HepG2 (cell line): ENCODE results near the gene YEATS4. TPM values are rescaled to one million over a fixed set of nuclear protein-coding genes. Genes with fewer than 3 reads are reported as not detected.
"Not testable (repeated sequence)": the region's sequence is repeated elsewhere in the genome, so short reads cannot be mapped to it uniquely, and the experiment has no call there.

ENCODE experiments used
- ATAC-seq: fragments of 200-7000 bp; cut with Tn5 transposase; 3 replicates; pipeline ENCODE4 v1.9.1; 2020; ENCODE audit warnings: mild to moderate bottlenecking, moderate library complexity
- BruUV-seq: library from RNA; stranded (reverse); fragments of 400-500 nt; replicated peaks from 2 replicates; lab custom pipeline; 2021; lab: Mats Ljungman, UMichigan
- CTCF ChIA-PET: fragments of 300-600 bp; formaldehyde crosslinking; extraction: SDS; loops from one replicate; lab custom pipeline; 2021; ENCODE audit warnings: low total read pairs, inconsistent platforms, low intra/inter-chr PET ratio; lab: Yijun Ruan, JAX
- POLR2A ChIA-PET: fragments of 350-600 bp; sonication (Branson Sonifier 250); formaldehyde crosslinking; loops from one replicate; lab custom pipeline; 2020; ENCODE audit warnings: antibody characterized with exemption, inconsistent platforms; lab: Yijun Ruan, JAX
- DNase-seq: peaks from one replicate; pipeline ENCODE4 v3.0.0-alpha.2; 2015; ENCODE audit warnings: low spot score
- FAIRE-seq: peaks from 3 replicates; lab custom pipeline; 2011; peaks lifted over from hg19 to GRCh38; lab: Jason Lieb, UNC
- H2AFZ ChIP-seq: one replicate; pipeline ENCODE4 v1.6.1; 2011; ENCODE audit warnings: low read length, inconsistent platforms
- H3K27ac ChIP-seq: fragments of 300-600 bp; 3 replicates; pipeline ENCODE4 v1.8.0; 2011; ENCODE audit warnings: mixed run types, mild to moderate bottlenecking, mixed read lengths, low read length, inconsistent platforms; ENCODE audit not compliant: insufficient read depth; ENCODE audit errors: extremely low read length
- H3K27me3 ChIP-seq, 2 experiments: fragments of 200-600 bp in 1 of 2; 2 replicates in 1 of 2; 3 replicates in 1 of 2; pipeline versions ENCODE4 v1.6.0 to v1.8.0; 2011; ENCODE audit warnings: low read length in 2 of 2, mild to moderate bottlenecking in 2 of 2, moderate library complexity in 2 of 2, inconsistent platforms in 1 of 2; ENCODE audit not compliant: insufficient read depth in 2 of 2, control insufficient read depth in 1 of 2
- H3K36me3 ChIP-seq, 2 experiments: fragments of 200-600 bp in 1 of 2; replicated peaks in 1 of 2; 2 replicates in 1 of 2; 3 replicates in 1 of 2; pipeline versions ENCODE4 v1.5.1 to v1.8.0; 2011; ENCODE audit warnings: low read length in 2 of 2, inconsistent platforms in 1 of 2; ENCODE audit not compliant: insufficient read depth in 2 of 2, control insufficient read depth in 1 of 2
- H3K4me1 ChIP-seq: 2 replicates; pipeline ENCODE4 v1.5.1; 2012; ENCODE audit warnings: low read length, inconsistent platforms; ENCODE audit not compliant: insufficient read depth
- H3K4me2 ChIP-seq: 2 replicates; pipeline ENCODE4 v1.6.0; 2011; ENCODE audit warnings: low read depth, low read length, inconsistent platforms
- H3K4me3 ChIP-seq, 3 experiments: fragments of 200-600 bp in 1 of 3; sonication (generic), shearing (Covaris generic) in 1 of 3; replicated peaks in 1 of 3; 2 replicates each; pipeline ENCODE4 v1.5.1; 2011 to 2016; ENCODE audit warnings: low read length in 3 of 3, inconsistent platforms in 2 of 3, low read depth in 2 of 3, mild to moderate bottlenecking in 2 of 3, control low read depth in 1 of 3, mixed read lengths in 1 of 3; ENCODE audit not compliant: insufficient read depth in 1 of 3
- H3K79me2 ChIP-seq: one replicate; pipeline ENCODE4 v1.6.1; 2011; ENCODE audit warnings: low read length, inconsistent platforms; ENCODE audit not compliant: insufficient read depth
- H3K9ac ChIP-seq: 2 replicates; pipeline ENCODE4 v1.6.0; 2011; ENCODE audit warnings: mild to moderate bottlenecking, low read depth, low read length, inconsistent platforms; ENCODE audit not compliant: insufficient read depth
- H3K9me3 ChIP-seq: 2 replicates; pipeline ENCODE4 v1.5.1; 2012; ENCODE audit warnings: mild to moderate bottlenecking, low read length
- H4K20me1 ChIP-seq: 2 replicates; pipeline ENCODE4 v1.6.0; 2011; ENCODE audit warnings: inconsistent platforms, mild to moderate bottlenecking, low read length, moderate library complexity; ENCODE audit not compliant: insufficient read depth
- PPARG ChIP-seq: conservative IDR thresholded peaks from 2 replicates; pipeline ENCODE4 v1.6.1; 2016; ENCODE audit warnings: missing biosample characterization, missing genetic modification reagents
- RARA ChIP-seq: IDR thresholded peaks from 2 replicates; pipeline ENCODE4 v1.6.1; 2016; ENCODE audit warnings: missing genetic modification reagents, missing compliant biosample characterization
- RXRB ChIP-seq: IDR thresholded peaks from 2 replicates; pipeline ENCODE4 v1.6.1; 2016; ENCODE audit warnings: borderline replicate concordance, missing genetic modification reagents, missing compliant biosample characterization
- SALL1 ChIP-seq: sonication (generic); formaldehyde crosslinking; IDR thresholded peaks from 2 replicates; pipeline ENCODE4 v1.8.0; 2022; ENCODE audit warnings: mild to moderate bottlenecking, missing genetic modification reagents
- ZC3H13 ChIP-seq: sonication (generic); formaldehyde crosslinking; IDR thresholded peaks from 2 replicates; pipeline ENCODE4 v1.8.1; 2023; ENCODE audit warnings: mild to moderate bottlenecking, missing genetic modification reagents, moderate library complexity
- ZNF567 ChIP-seq: sonication (generic); formaldehyde crosslinking; IDR thresholded peaks from 2 replicates; pipeline ENCODE4 v1.8.1; 2023; ENCODE audit warnings: mild to moderate bottlenecking, missing genetic modification reagents, borderline replicate concordance
- ZNF772 ChIP-seq: sonication (generic); formaldehyde crosslinking; IDR thresholded peaks from 2 replicates; pipeline ENCODE4 v1.5.0; 2020; ENCODE audit warnings: mild to moderate bottlenecking, missing genetic modification reagents
- WGBS: methylation state at CpG from one replicate; pipeline ENCODE4 v1.1.6; 2017; ENCODE audit warnings: low lambda C conversion rate; 5-methylcytosine and 5-hydroxymethylcytosine counted together
- in situ Hi-C: cut with HindIII; loops from 2 replicates; pipeline ENCODE4 v1.10.0; 2017; ENCODE audit warnings: low pct_unique_long_range_greater_than_20kb; ENCODE audit not compliant: extremely low pct_ligation_motif_present
- intact Hi-C: fragments of 100-400 bp; cut with micrococcal nuclease; formaldehyde crosslinking; loops from one replicate; pipeline ENCODE4 v1.10.0; 2022; ENCODE audit not compliant: unreplicated experiment
- polyA plus RNA-seq, 8 experiments: library from polyadenylated mRNA; depleted of rRNA in 3 of 8; stranded (reverse) in 7 of 8; unstranded in 1 of 8; fragments of >200 nt; fragmentation: Illumina TruSeq in 4 of 8; extraction: Trizol in 4 of 8; gene quantifications; 2 replicates each; pipeline versions ENCODE4 v1.2.1 to v1.2.3, GENCODE V29; 2011 to 2016; ENCODE audit warnings: low read depth in 4 of 8, missing spikeins in 1 of 8, mixed read lengths in 1 of 8; ENCODE audit not compliant: insufficient read depth in 1 of 8
- total RNA-seq, 5 experiments: library from RNA; depleted of rRNA; stranded (reverse); fragments of >200 nt; fragmentation: Illumina TruSeq; extraction: Trizol; gene quantifications; 2 replicates each; pipeline ENCODE4 v1.2.3, GENCODE V29; 2016; ENCODE audit warnings: low read depth in 1 of 5

YEATS4 gene
- total and polyA plus RNA-seq, 2 of the 13 experiments (the other 11 are each of a cell fraction or from before 2014, with no cell fraction given), result 16.8 to 45.0 TPM

DNA sequence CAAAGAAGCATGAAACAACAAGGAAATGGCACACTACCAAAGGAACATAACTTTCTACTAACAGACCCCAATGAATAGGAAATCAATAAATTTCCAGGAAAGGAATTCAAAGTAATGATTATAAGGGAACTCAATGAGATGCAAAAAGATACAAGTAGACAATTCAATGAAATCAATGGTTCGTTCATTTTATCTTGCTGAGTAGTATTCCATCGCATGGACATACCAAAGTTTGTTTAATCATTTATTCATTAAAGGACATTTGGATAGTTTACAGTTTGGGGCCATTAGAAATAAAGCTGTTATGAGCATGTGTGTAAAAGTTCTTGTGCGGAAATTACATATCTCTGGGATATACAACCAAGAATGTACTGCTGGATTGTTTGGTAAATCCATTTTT, 46.3 kb upstream of the YEATS4 start:
- ATAC-seq (no peak), DNase-seq (no peak), FAIRE-seq (no peak)
- Histone ChIP-seq H3K4me2 (no peak overlapping the region), H3K27ac (no peak overlapping the region), H3K27me3 (no peaks in the 10 kb centered on the region; a peak in 1 of 5 replicates), H3K4me3 (no peak overlapping the region), H3K4me1 (peaks cover 33% of the 10 kb centered on the region), H3K36me3 (no peaks in the 10 kb centered on the region), H3K9me3 (peaks cover 5% of the 10 kb centered on the region; the same call in 1 of the 2 replicates), H2AFZ (no peak overlapping the region), H3K79me2 (no peaks in the 10 kb centered on the region), H4K20me1 (no peaks in the 10 kb centered on the region), H3K9ac (no peak overlapping the region)
- ChIA-PET POLR2A (no interaction called here), CTCF (no interaction called here)
- in situ Hi-C loops (no loop called here), intact Hi-C loops (no loop called here)
- 77% methylated on average over 3 of the region's 3 CpGs for WGBS
- BruUV-seq, result no TSS peak
- TF ChIP-seq SALL1 (no peak), ZNF567 (CRISPR knock-in tag) (no peak), ZC3H13 (CRISPR knock-in tag) (no peak), ZNF772 (no peak)

DNA sequence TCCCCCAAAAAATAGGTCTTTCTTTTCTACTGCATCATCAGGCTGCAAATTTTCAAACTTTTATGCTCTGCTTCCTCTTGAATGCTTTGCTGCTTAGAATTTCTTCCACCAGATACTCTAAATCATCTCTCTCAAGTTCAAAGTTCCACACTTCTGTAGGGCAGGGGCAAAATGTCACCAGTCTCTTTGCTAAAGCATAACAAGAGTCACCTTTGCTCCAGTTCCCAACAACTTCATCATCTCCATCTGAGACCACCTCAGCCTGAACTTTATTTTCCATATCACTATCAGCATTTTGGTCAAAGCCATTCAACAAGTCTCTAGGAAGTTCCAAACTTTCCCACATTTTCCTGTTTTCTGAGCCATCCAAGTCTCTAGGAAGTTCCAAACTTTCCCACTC, 42.8 kb upstream of the YEATS4 start:
- CTCF ChIA-PET, H3K79me2 ChIP-seq, POLR2A ChIA-PET, H2AFZ ChIP-seq, ATAC-seq, FAIRE-seq, H3K36me3 ChIP-seq, H3K4me3 ChIP-seq, H4K20me1 ChIP-seq, H3K9me3 ChIP-seq, H3K4me2 ChIP-seq, H3K27me3 ChIP-seq, DNase-seq, H3K9ac ChIP-seq, in situ Hi-C loops, BruUV-seq, intact Hi-C loops, H3K27ac ChIP-seq: not testable (repeated sequence)
- TF ChIP-seq RXRB (CRISPR knock-in tag), result peak; percentile 53; the same call in 1 of the 2 replicates
- peak; percentile 21; the same call in 1 of the 2 replicates for TF ChIP-seq RARA (CRISPR knock-in tag)
- peak; percentile 60; the same call in 1 of the 2 replicates for TF ChIP-seq PPARG (CRISPR knock-in tag)
- H3K4me1 ChIP-seq, result peaks cover 44% of the 10 kb centered on the region
